GM21825 (cell line): ENCODE results near the gene NBEAL2.

Source experiments
- ATAC-seq: cut with Tn5 transposase; IDR thresholded peaks from one replicate; pipeline ENCODE4 v1.9.1; 2021; ENCODE audit warnings: mild to moderate bottlenecking, moderate library complexity; ENCODE audit not compliant: unreplicated experiment

Gene NBEAL2

GRCh38 chr3:46942481-46943236 is 36.8 kb upstream of the NBEAL2 start:
- no peak for ATAC-seq

GRCh38 chr3:46943237-46944187 is 36.0 kb upstream of the NBEAL2 start:
- ATAC-seq: no peak

GRCh38 chr3:46944191-46944590 is 35.3 kb upstream of the NBEAL2 start:
- ATAC-seq: no peak

GRCh38 chr3:46946416-46946815 is 33.0 kb upstream of the NBEAL2 start:
- ATAC-seq: no peak

GRCh38 chr3:46946856-46947545 is 32.5 kb upstream of the NBEAL2 start:
- no peak for ATAC-seq

- ATAC-seq: no peak
These were observed 31.9 kb upstream of the NBEAL2 start for GRCh38 chr3:46947546-46947901.

- ATAC-seq: no peak
These were observed 31.3 kb upstream of the NBEAL2 start for GRCh38 chr3:46947981-46948791.

GRCh38 chr3:46948830-46949671 is 30.4 kb upstream of the NBEAL2 start:
- no peak for ATAC-seq

GRCh38 chr3:46950177-46950576 is 29.3 kb upstream of the NBEAL2 start:
- no peak for ATAC-seq

GRCh38 chr3:46950650-46951241 is 28.7 kb upstream of the NBEAL2 start:
- ATAC-seq: no peak

- ATAC-seq: no peak
These were observed 26.7 kb upstream of the NBEAL2 start for GRCh38 chr3:46952813-46953212.

- peak; percentile 44 for ATAC-seq
These were observed 26.0 kb upstream of the NBEAL2 start for GRCh38 chr3:46953234-46954010.

GRCh38 chr3:46954178-46954577 is 25.3 kb upstream of the NBEAL2 start:
- peak; percentile 7 for ATAC-seq

GRCh38 chr3:46955157-46955556 is 24.3 kb upstream of the NBEAL2 start:
- ATAC-seq: no peak

- ATAC-seq: no peak
These were observed 23.6 kb upstream of the NBEAL2 start for GRCh38 chr3:46955801-46956259.

- ATAC-seq: no peak
These were observed 22.2 kb upstream of the NBEAL2 start for GRCh38 chr3:46957092-46957820.

- no peak for ATAC-seq
These were observed 20.9 kb upstream of the NBEAL2 start for GRCh38 chr3:46958467-46959160.
